ENCODE data around the gene SERPINA1.

SERPINA1 gene

GRCh38 chr14:94397289-94398181 lies 9.1 kb upstream of the SERPINA1 start:
- no peak for DNase-seq (ENCODE audit: low read depth)

- DNase-seq (ENCODE audit: low read depth): no peak
Observed at GRCh38 chr14:94396628-94397225, 8.3 kb upstream of the SERPINA1 start.

DNA sequence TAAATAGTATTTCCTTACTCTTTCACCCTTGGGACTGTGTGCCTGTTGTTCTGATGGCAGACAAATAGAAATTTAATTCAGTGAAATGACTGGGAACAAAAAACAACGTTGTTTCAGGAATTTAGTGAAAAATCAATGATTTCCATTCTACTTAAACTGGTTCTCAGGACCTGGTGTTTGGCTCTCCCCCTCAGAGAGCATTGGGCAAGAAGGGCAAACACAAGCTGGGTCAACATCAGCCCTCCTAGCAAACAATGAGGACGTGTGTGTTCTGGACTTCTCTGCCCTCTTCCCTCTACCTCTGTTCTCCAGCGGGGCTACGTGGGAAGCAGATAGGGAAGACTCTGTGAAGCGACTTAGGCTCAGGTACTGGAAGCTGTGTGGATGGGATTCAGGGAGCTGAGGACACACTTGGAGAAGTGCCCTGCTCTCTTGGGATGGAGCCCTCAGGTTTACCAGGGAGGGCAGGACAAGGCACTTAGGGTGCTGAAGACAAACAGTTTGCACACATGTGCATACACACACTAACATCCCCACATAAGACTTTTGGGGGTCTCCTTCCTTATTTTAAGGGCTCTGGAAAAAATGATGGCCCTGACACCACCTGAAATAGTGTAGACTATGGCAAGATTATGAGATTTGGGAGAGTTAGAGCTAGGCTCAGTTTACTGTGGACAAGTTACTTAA lies 7.6 kb upstream of the SERPINA1 start:
- no peak for DNase-seq (ENCODE audit: low read depth)

- DNase-seq (ENCODE audit: low read depth): no peak
Observed at GRCh38 chr14:94395282-94395887, 7.0 kb upstream of the SERPINA1 start.

- DNase-seq (ENCODE audit: low read depth): no peak
Observed at GRCh38 chr14:94394581-94395207, 6.3 kb upstream of the SERPINA1 start.

GRCh38 chr14:94394025-94394493 lies 5.7 kb upstream of the SERPINA1 start:
- DNase-seq (ENCODE audit: low read depth): no peak

- DNase-seq (ENCODE audit: low read depth): no peak
Observed at GRCh38 chr14:94393474-94393873, 5.1 kb upstream of the SERPINA1 start.

- DNase-seq (ENCODE audit: low read depth): no peak
Observed at GRCh38 chr14:94392510-94392935, 4.1 kb upstream of the SERPINA1 start.

GRCh38 chr14:94391281-94391975 lies 3.0 kb upstream of the SERPINA1 start:
- no peak for DNase-seq (ENCODE audit: low read depth)

DNA sequence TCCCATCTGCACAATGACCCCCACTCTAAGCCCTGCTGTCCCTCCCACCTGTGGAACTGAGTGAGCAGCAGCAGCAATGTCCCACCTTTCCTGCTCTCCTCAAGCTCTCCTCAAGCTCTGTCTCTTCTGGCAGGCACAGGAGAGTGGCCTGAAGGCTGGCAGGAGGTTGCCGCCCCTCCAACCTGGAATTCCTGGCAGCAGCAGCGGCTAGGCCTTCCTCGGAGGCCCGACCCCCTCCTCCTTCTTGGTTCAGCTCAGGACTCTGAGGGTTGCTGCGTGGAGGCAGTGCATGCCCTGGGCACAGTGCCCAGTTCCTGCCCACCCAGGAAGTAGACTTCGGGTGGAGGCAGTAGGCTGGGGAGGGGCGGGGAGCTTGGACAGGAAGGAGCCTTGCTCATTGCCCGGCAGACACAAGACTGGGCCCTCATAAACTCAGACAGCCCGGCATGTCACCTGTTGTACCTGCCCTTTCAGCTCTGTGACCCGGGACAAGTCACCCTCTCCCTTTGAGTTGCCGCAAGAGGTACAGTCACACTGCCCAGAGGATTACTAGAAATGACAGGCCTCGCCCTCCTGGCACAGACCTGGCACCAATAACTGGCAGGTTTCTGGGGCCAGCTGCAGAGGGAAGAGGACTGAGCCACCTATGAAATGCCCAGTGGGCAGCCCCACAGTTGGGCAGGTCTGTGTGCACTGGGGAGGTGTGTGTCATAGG lies 2.1 kb upstream of the SERPINA1 start:
- no peak for DNase-seq (ENCODE audit: low read depth)

DNA sequence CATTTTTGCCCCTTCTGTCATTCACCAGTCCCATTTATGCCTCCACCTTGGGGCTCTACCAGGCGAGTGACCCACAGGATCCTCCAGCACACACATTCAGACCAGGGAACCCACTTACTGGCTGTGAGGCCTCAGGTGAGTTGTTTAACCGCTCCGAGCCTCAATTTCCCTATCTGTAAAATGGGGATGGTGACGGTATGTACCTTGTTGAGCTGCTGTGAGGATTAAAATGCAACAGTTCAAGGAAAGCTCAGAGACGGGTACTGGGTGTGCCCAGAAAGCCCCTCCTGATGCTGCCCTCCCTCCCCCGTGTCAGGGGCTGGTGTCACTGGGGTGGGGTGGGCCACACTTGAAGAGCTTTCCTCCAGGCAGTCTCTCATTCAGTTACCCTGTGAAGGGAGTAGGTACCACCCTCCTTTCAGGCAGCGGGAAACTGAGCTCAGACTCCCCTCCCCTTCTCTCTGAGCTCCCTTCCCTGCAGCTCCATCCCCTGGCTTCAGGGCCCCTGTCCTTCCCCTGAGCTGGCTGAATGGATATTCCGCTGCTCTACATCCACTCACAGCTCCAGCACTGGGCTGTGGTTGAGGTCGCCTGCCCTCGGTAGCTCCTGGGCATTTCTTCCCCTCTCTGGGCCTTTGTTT lies 1.4 kb upstream of the SERPINA1 start:
- DNase-seq (ENCODE audit: low read depth): no peak

GRCh38 chr14:94389104-94389469 lies 685 bp upstream of the SERPINA1 start:
- no peak for DNase-seq (ENCODE audit: low read depth)

DNA sequence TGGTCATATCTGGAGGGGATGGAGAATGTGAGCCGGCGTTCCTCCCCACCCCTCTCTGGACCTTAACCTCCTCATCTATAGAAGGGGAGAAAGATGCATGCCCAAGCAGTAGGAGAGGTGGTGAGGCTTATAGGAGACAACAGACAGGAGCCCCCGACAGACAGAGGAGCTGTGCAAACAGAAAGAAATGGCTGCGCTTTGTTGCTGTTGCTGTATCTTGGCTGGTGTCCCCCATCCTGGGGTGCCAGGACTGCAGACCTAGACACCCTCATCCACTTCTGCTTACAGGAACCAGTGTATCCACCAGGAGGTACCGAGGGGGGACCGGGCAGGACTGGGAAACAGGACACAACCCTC lies 397 bp downstream of the SERPINA1 start:
- no peak for DNase-seq (ENCODE audit: low read depth)

DNA sequence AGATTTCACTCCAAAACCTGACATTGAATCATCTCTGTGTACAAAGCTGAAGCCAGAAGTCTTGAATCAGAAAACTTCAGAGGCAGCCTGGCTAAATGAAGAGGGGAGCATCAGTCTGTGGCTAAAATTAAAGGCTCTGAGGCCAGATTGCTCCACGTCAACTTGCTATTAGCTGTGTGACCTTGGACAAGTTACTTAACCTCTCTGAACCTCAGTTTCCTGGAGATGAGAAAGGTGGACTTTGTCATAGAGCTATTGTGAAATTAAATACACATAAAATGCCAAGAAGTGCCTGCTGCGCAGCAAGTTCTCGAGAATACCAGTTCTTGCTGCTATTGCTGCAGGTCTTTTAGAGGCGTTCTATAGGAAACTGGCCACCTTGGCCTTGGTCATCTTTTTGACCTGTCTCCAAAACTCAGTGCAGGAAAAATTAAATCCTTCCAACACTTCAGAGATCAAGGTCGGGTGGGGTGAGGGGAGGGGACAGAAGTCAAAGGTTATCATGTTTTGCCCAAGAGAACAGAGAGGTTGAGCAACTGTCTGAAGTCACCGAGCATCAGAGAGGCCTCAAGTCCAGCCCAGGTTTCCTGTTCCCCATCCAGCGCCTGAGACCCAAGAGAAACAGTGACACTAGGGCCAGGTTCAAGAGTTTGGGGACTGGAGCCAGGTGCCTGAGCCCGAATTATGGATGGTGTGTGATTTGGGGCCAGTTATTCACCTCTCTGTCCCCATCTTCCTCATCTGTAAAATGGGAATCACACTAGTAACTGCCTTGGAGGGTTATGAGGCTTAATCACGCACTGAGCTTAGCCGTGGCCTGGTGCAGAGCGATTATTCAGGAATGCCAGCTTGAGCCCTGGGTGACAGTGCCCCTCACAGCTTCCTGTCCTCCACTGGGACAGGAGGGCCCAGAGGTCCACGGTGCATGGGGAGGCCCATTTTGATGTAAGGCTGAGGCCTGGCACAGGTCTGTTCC lies 1.1 kb downstream of the SERPINA1 start:
- no peak for DNase-seq (ENCODE audit: low read depth)

GRCh38 chr14:94386085-94387031 lies 2.0 kb downstream of the SERPINA1 start:
- no peak for DNase-seq (ENCODE audit: low read depth)

DNA sequence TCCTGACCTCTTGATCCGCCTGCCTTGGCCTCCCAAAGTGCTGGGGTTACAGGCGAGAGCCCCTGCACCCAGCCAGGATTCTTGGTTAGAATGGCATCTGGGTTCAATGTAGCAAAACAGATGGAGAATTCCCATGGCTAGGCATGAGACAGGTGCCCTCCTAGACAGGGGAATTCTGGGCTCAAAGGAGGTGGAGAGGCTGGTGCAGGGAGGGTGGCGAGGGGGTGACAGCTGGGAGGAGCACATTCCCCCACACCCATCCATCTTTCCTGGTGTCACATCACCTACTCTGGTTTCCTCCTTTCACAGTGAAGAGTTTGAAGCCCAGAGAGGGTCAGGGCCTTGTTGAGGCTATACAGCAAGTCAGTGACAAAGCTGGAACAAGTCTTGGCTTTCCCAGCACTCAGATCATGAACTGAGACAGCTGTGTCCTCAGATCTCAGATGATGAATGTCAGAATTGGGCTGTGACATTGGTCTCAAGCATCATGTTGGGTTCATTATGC lies 2.8 kb downstream of the SERPINA1 start:
- no peak for DNase-seq (ENCODE audit: low read depth)

DNA sequence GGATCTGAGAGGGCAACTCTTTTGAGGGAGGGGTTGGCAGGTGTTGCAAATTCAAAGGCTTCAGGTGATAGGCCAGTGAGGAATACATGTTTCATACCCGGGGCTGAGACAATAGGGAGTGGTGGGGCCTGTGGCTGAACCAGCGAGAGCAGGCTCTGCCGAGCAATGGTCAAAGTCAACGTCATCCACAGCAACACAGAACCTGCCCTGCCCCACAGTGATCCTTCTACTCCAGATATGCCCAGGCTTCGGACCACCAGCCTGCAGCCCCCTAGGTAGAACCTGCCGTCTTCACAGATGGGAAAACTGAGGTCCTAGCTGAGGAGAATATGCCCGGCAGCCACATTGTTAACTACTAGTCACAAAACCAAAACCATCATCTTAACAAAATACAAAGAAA lies 4.1 kb downstream of the SERPINA1 start:
- DNase-seq (ENCODE audit: low read depth): no peak

- DNase-seq (ENCODE audit: low read depth): no peak
Observed at GRCh38 chr14:94383777-94384176, 4.6 kb downstream of the SERPINA1 start.

All from GM04503 (cell line).